HEK293 (cell line): ENCODE measurements around the gene TMOD4.
"Not testable (repeated sequence)": the region's sequence is repeated elsewhere in the genome, so short reads cannot be mapped to it uniquely, and the experiment has no call there.

Experiments
- CTCF ChIA-PET: fragments of 350-600 bp; formaldehyde crosslinking; extraction: SDS; loops from one replicate; lab custom pipeline; 2021; ENCODE audit warnings: antibody characterized with exemption; lab: Yijun Ruan, JAX
- POLR2A ChIA-PET: fragments of 300-600 bp; formaldehyde crosslinking; extraction: SDS; loops from one replicate; lab custom pipeline; 2020; ENCODE audit warnings: antibody characterized with exemption, inconsistent platforms; lab: Yijun Ruan, JAX
- H3K27ac ChIP-seq: fragments of 200-500 bp; sonication (Bioruptor generic); 2 replicates; pipeline ENCODE4 v1.5.1; 2014; ENCODE audit warnings: low read depth, low read length, control low read depth, inconsistent platforms; ENCODE audit errors: extremely low read depth
- H3K36me3 ChIP-seq, 2 experiments: fragments of 200-500 bp in 1 of 2; sonication (Bioruptor generic) in 1 of 2; 1 replicate in 1 of 2; 2 replicates in 1 of 2; pipeline ENCODE4 v1.5.1; 2014 to 2017; ENCODE audit warnings: inconsistent platforms in 2 of 2, low read length in 2 of 2; ENCODE audit not compliant: control insufficient read depth in 2 of 2, insufficient read depth in 1 of 2
- H3K4me1 ChIP-seq: fragments of 200-500 bp; sonication (Bioruptor generic); 2 replicates; pipeline ENCODE4 v1.5.1; 2014; ENCODE audit warnings: mild to moderate bottlenecking, low read length, inconsistent platforms; ENCODE audit not compliant: control insufficient read depth, insufficient read depth
- H3K4me3 ChIP-seq: 2 replicates; pipeline ENCODE4 v1.5.1; 2011; ENCODE audit warnings: low read depth, mild to moderate bottlenecking, control low read depth, low read length, moderate library complexity
- H3K9me3 ChIP-seq: fragments of 200-500 bp; sonication (Bioruptor generic); 2 replicates; pipeline ENCODE4 v1.5.1; 2014; ENCODE audit warnings: low read depth, low read length, inconsistent platforms; ENCODE audit not compliant: control insufficient read depth, insufficient read depth
- EGR2 ChIP-seq: fragments of 450-650 bp; formaldehyde crosslinking; IDR thresholded peaks from 2 replicates; pipeline ENCODE4 v1.5.1; 2016; ENCODE audit warnings: low read depth, missing biosample characterization, missing genetic modification characterization
- GLIS2 ChIP-seq: fragments of 450-650 bp; formaldehyde crosslinking; IDR thresholded peaks from 2 replicates; pipeline ENCODE4 v1.5.1; 2016; ENCODE audit warnings: missing biosample characterization, missing genetic modification characterization
- KLF1 ChIP-seq: fragments of 450-650 bp; formaldehyde crosslinking; IDR thresholded peaks from 2 replicates; pipeline ENCODE4 v1.5.1; 2016; ENCODE audit warnings: missing biosample characterization, missing genetic modification characterization
- KLF8 ChIP-seq: fragments of 450-650 bp; formaldehyde crosslinking; IDR thresholded peaks from 2 replicates; pipeline ENCODE4 v1.5.1; 2016; ENCODE audit warnings: missing biosample characterization, missing genetic modification characterization
- PRDM1 ChIP-seq: fragments of 450-650 bp; formaldehyde crosslinking; IDR thresholded peaks from 2 replicates; pipeline ENCODE4; 2016; ENCODE audit warnings: missing biosample characterization, missing genetic modification characterization
- PRDM10 ChIP-seq: fragments of 450-650 bp; formaldehyde crosslinking; IDR thresholded peaks from 2 replicates; pipeline ENCODE4 v1.5.1; 2016; ENCODE audit warnings: missing biosample characterization, missing genetic modification characterization
- ZBTB11 ChIP-seq: fragments of 450-650 bp; formaldehyde crosslinking; conservative IDR thresholded peaks from 2 replicates; pipeline ENCODE4 v1.5.1; 2016; ENCODE audit warnings: low read depth, missing biosample characterization, missing genetic modification characterization
- ZBTB6 ChIP-seq: fragments of 450-650 bp; formaldehyde crosslinking; IDR thresholded peaks from 2 replicates; pipeline ENCODE4 v1.5.1; 2017; ENCODE audit warnings: missing biosample characterization, missing genetic modification characterization
- ZFHX2 ChIP-seq: fragments of 450-650 bp; formaldehyde crosslinking; conservative IDR thresholded peaks from 2 replicates; pipeline ENCODE4 v1.5.1; 2016; ENCODE audit warnings: missing biosample characterization, missing genetic modification characterization
- ZNF280D ChIP-seq: fragments of 450-650 bp; formaldehyde crosslinking; IDR thresholded peaks from 2 replicates; pipeline ENCODE4 v1.5.1; 2016; ENCODE audit warnings: missing biosample characterization, missing genetic modification characterization
- ZNF629 ChIP-seq: fragments of 450-650 bp; formaldehyde crosslinking; IDR thresholded peaks from 2 replicates; pipeline ENCODE4 v1.5.1; 2017; ENCODE audit warnings: missing biosample characterization, missing genetic modification characterization
- TF ChIP-seq, protein P1 (sequence below): fragments of 450-650 bp; formaldehyde crosslinking; IDR thresholded peaks from 2 replicates; pipeline ENCODE4 v1.5.1; 2016; ENCODE audit warnings: missing biosample characterization, missing genetic modification characterization
- TF ChIP-seq, protein P2 (sequence below): fragments of 450-650 bp; formaldehyde crosslinking; IDR thresholded peaks from 2 replicates; pipeline ENCODE4 v1.5.1; 2016; ENCODE audit warnings: missing biosample characterization, missing genetic modification characterization

Gene TMOD4

DNA sequence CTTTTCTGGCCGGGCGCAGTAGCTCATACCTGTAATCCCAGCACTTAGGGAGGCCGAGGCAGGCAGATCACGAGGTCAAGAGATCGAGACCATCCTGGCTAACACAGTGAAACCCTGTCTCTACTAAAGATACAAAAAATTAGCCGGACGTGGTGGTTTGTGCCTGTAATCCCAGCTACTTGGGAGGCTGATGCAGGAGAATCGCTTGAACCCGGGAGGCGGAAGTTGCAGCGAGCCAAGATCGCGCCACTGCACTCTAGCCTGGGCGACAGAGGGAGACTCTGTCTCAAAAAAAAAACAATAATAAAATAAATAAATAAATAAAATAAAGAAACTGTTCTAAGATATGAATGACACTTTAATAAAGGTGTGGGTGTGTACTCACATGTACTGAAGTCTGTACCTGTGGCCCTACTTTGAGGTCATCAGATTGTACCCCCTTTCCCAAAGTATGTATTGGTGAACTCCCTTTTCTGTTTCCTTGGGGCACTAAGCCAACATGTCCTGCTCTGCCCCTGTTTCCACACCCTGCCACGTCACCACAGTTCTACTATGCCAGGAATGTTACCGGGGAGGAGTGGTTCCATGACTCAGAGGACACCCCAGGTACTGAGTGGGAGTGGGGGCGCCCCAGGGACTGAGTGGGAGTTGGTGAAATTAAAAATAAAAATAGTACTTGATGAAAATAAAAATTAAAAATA lies 19.3 kb upstream of the TMOD4 start:
- H3K4me1 ChIP-seq, H3K4me3 ChIP-seq, H3K36me3 ChIP-seq, H3K27ac ChIP-seq, H3K9me3 ChIP-seq: not testable (repeated sequence)
- TF ChIP-seq EGR2: peak; percentile 52
- 0 out of 2 replicates have a peak, but pooled peaks have one; percentile 18 for TF ChIP-seq ZNF280D (tag by site-specific recombination)
- TF ChIP-seq, protein P1, sequence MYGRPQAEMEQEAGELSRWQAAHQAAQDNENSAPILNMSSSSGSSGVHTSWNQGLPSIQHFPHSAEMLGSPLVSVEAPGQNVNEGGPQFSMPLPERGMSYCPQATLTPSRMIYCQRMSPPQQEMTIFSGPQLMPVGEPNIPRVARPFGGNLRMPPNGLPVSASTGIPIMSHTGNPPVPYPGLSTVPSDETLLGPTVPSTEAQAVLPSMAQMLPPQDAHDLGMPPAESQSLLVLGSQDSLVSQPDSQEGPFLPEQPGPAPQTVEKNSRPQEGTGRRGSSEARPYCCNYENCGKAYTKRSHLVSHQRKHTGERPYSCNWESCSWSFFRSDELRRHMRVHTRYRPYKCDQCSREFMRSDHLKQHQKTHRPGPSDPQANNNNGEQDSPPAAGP (tag by site-specific recombination): peak; percentile 67; the same call in 1 of the 2 replicates
- TF ChIP-seq KLF1 (tag by site-specific recombination): 0 out of 2 replicates have a peak, but pooled peaks have one; percentile 33
- 0 out of 2 replicates have a peak, but pooled peaks have one; percentile 18 for TF ChIP-seq KLF8 (tag by site-specific recombination)
- peak; percentile 49; the same call in 1 of the 2 replicates for TF ChIP-seq GLIS2
- peak; percentile 98 for TF ChIP-seq PRDM10 (tag by site-specific recombination)
- TF ChIP-seq ZNF629 (tag by site-specific recombination): 0 out of 2 replicates have a peak, but pooled peaks have one; percentile 36
- TF ChIP-seq, protein P2, sequence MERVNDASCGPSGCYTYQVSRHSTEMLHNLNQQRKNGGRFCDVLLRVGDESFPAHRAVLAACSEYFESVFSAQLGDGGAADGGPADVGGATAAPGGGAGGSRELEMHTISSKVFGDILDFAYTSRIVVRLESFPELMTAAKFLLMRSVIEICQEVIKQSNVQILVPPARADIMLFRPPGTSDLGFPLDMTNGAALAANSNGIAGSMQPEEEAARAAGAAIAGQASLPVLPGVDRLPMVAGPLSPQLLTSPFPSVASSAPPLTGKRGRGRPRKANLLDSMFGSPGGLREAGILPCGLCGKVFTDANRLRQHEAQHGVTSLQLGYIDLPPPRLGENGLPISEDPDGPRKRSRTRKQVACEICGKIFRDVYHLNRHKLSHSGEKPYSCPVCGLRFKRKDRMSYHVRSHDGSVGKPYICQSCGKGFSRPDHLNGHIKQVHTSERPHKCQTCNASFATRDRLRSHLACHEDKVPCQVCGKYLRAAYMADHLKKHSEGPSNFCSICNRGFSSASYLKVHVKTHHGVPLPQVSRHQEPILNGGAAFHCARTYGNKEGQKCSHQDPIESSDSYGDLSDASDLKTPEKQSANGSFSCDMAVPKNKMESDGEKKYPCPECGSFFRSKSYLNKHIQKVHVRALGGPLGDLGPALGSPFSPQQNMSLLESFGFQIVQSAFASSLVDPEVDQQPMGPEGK (tag by site-specific recombination): peak; percentile 56
- TF ChIP-seq ZFHX2 (tag by site-specific recombination): peak; percentile 87
- ChIA-PET CTCF (interaction anchor here (0.7 to 3.8 kb wide), 6 partner anchors 57 to 145 kb away, joined by 3 to 24 read pairs (median 4); no protein-coding TSS in a partner anchor), POLR2A (interaction anchor here (0.6 to 1.2 kb wide), 2 partner anchors 59 to 194 kb away, joined by 3 to 9 read pairs; partner anchors contain the start of gene PSMD4)

- Histone ChIP-seq H3K4me1 (no peaks in the 10 kb centered on the region), H3K4me3 (no peak overlapping the region), H3K27ac (no peak overlapping the region), H3K9me3 (no peaks in the 10 kb centered on the region), H3K36me3 (no peaks in the 10 kb centered on the region)
- TF ChIP-seq ZBTB6 (tag by site-specific recombination) (peak; percentile 73), PRDM1 (tag by site-specific recombination) (peak; percentile 76), PRDM10 (tag by site-specific recombination) (peak; percentile 18; the same call in 1 of the 2 replicates), ZBTB11 (no peak)
- CTCF ChIA-PET: interaction anchor here (1.1 to 1.3 kb wide), 2 partner anchors 34 to 58 kb away, joined by 3 read pairs; no protein-coding TSS in a partner anchor
- POLR2A ChIA-PET: no interaction called here
Measured at GRCh38 chr1:151193856-151194255, 18.1 kb upstream of the TMOD4 start.
